ENCODE measurements around the gene SIGLECL1.

Gene SIGLECL1

GRCh38 chr19:51259348-51260245 lies 8.7 kb downstream of the SIGLECL1 start:
- Histone ChIP-seq H3K4me3 (ENCODE audit: insufficient read depth, low read length, poor library complexity, severe bottlenecking) (no peak overlapping the region), H3K9ac (ENCODE audit: low read length) (no peak overlapping the region), H3K4me2 (ENCODE audit: low read depth, low read length, poor library complexity, severe bottlenecking) (no peak overlapping the region), H3K36me3 (ENCODE audit: low read length) (no peaks in the 10 kb centered on the region), H3K9me2 (replicated peaks; ENCODE audit: insufficient read depth, low read length) (no peaks in the 10 kb centered on the region), H3K79me2 (ENCODE audit: insufficient read depth, low read length) (no peaks in the 10 kb centered on the region), H3K27ac (ENCODE audit: low read depth, low read length) (no peak overlapping the region), H3K9me3 (ENCODE audit: insufficient read depth, low read length) (no peaks in the 10 kb centered on the region), H2AFZ (ENCODE audit: low read depth, low read length, severe bottlenecking) (no peak overlapping the region), H3K27me3 (ENCODE audit: low read length) (0 out of 2 replicates have a peak, but pooled peaks cover 2% of the 10 kb centered on the region), H4K20me1 (ENCODE audit: low read depth, low read length) (no peaks in the 10 kb centered on the region), H3F3A (ENCODE audit: insufficient read depth) (no peaks in the 10 kb centered on the region)
- peak; percentile 56 for TF ChIP-seq CTCF (IDR thresholded peaks at IDR 0.05; ENCODE audit: insufficient read depth, low read length, poor library complexity, severe bottlenecking)
- no peak for TF ChIP-seq EZH2phosphoT487 (conservative IDR thresholded peaks at IDR 0.05; ENCODE audit: low read length)

- Histone ChIP-seq H3K9ac (ENCODE audit: low read length) (no peak overlapping the region), H2AFZ (ENCODE audit: low read depth, low read length, severe bottlenecking) (no peak overlapping the region), H3K9me3 (ENCODE audit: insufficient read depth, low read length) (no peaks in the 10 kb centered on the region), H3K9me2 (replicated peaks; ENCODE audit: insufficient read depth, low read length) (no peaks in the 10 kb centered on the region), H3F3A (ENCODE audit: insufficient read depth) (no peaks in the 10 kb centered on the region), H4K20me1 (ENCODE audit: low read depth, low read length) (no peaks in the 10 kb centered on the region), H3K4me3 (ENCODE audit: insufficient read depth, low read length, poor library complexity, severe bottlenecking) (no peak overlapping the region), H3K36me3 (ENCODE audit: low read length) (no peaks in the 10 kb centered on the region), H3K4me2 (ENCODE audit: low read depth, low read length, poor library complexity, severe bottlenecking) (no peak overlapping the region), H3K27me3 (ENCODE audit: low read length) (0 out of 2 replicates have a peak, but pooled peaks cover 2% of the 10 kb centered on the region), H3K27ac (ENCODE audit: low read depth, low read length) (no peak overlapping the region), H3K79me2 (ENCODE audit: insufficient read depth, low read length) (no peaks in the 10 kb centered on the region)
- no peak for TF ChIP-seq CTCF (IDR thresholded peaks at IDR 0.05; ENCODE audit: insufficient read depth, low read length, poor library complexity, severe bottlenecking)
- no peak for TF ChIP-seq EZH2phosphoT487 (conservative IDR thresholded peaks at IDR 0.05; ENCODE audit: low read length)
Measured at GRCh38 chr19:51263808-51264207, 12.9 kb downstream of the SIGLECL1 start.

GRCh38 chr19:51271067-51271466 lies 20.2 kb downstream of the SIGLECL1 start:
- H3K9me2 ChIP-seq (replicated peaks; ENCODE audit: insufficient read depth, low read length) = no peaks in the 10 kb centered on the region
- H3K9ac ChIP-seq (ENCODE audit: low read length) = no peak overlapping the region
- H3K36me3 ChIP-seq (ENCODE audit: low read length) = no peaks in the 10 kb centered on the region
- H3K79me2 ChIP-seq (ENCODE audit: insufficient read depth, low read length) = no peaks in the 10 kb centered on the region
- no peak overlapping the region for H3K4me2 ChIP-seq (ENCODE audit: low read depth, low read length, poor library complexity, severe bottlenecking)
- no peak overlapping the region for H3K27ac ChIP-seq (ENCODE audit: low read depth, low read length)
- H2AFZ ChIP-seq (ENCODE audit: low read depth, low read length, severe bottlenecking) = no peak overlapping the region
- no peak overlapping the region for H3K4me3 ChIP-seq (ENCODE audit: insufficient read depth, low read length, poor library complexity, severe bottlenecking)
- no peaks in the 10 kb centered on the region for H3K27me3 ChIP-seq (ENCODE audit: low read length)
- no peaks in the 10 kb centered on the region for H3K9me3 ChIP-seq (ENCODE audit: insufficient read depth, low read length)
- TF ChIP-seq CTCF (IDR thresholded peaks at IDR 0.05; ENCODE audit: insufficient read depth, low read length, poor library complexity, severe bottlenecking) = no peak
- no peak for TF ChIP-seq EZH2phosphoT487 (conservative IDR thresholded peaks at IDR 0.05; ENCODE audit: low read length)
- no peaks in the 10 kb centered on the region for H3F3A ChIP-seq (ENCODE audit: insufficient read depth)
- no peaks in the 10 kb centered on the region for H4K20me1 ChIP-seq (ENCODE audit: low read depth, low read length)
